ENCODE measurements around the gene PTPRCAP. TPM values are rescaled to one million over a fixed set of nuclear protein-coding genes. Genes with fewer than 3 reads are reported as not detected.
A peak's percentile ranks its signal among the peaks of the same experiment; 100 is the strongest.

The PTPRCAP gene
- total RNA-seq, 1 donor from 2014 or later, result 90.3 TPM

DNA sequence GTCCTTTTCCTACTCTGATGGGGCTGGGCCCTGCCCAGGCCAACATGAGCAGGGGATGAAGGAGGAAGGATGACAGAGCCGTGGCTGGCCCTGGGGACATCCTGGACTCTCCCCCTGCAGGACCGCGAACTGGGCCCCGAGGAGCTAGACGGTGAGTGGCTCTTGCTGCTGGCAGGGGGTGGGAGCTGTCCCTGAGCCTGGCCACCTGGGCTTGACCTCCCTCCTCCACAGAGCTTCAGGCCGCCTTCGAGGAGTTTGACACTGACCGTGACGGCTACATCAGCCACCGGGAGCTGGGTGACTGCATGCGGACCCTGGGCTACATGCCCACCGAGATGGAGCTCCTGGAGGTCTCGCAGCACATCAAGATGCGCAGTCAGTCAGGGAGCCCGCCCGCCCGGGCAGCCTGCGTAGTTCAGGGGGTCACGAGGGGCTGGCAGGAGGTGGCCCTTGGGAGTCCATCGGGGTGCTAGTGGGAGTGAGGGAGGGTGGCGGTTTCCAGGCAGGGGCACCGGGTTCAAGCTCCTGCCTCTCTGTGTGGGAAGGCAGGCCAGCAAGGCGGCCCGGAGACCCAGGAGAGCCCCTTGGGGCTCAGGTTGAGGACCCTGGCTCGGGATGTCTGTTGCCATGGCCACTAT is 18.7 kb upstream of the PTPRCAP start:
- H3K36me3 Mint-ChIP-seq (ENCODE audit: low read depth), result no peaks in the 10 kb centered on the region
- no peaks in the 10 kb centered on the region for H3K27me3 Mint-ChIP-seq
- no peak for DNase-seq
- H3K27ac Mint-ChIP-seq, result no peak overlapping the region
- no peaks in the 10 kb centered on the region for H3K9me3 Mint-ChIP-seq
- intact Hi-C loops (cut with micrococcal nuclease), result no loop called here
- no peaks in the 10 kb centered on the region for H3K4me1 Mint-ChIP-seq
- no peak overlapping the region for H3K4me3 Mint-ChIP-seq

DNA sequence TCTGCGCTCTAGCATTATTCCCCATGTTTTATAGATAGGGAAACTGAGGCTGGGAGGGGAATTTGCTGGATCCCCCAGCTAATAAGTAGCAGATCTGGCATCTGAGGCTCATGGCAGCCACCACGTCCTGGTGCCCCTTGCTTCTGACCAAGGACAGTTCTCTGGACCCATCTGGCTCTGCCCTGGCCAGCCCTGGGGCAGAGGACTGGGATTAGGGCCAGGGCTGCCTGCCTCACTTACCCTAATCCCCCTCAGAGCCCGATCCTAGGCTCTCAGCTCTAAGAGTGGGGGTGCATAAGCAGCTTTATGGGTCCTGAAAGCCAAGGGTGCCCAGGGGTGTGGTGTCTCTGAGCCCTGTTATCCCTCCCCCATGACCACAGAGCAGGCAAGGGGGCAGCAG is 17.6 kb upstream of the PTPRCAP start, which contains the start of gene CABP4:
Gene CABP4, plus strand, starts transcription at position 301 of the 400 bp plus-strand sequence. Its CDS starts 70 bp downstream, at position 371.
- H3K27me3 Mint-ChIP-seq, result no peaks in the 10 kb centered on the region
- H3K36me3 Mint-ChIP-seq (ENCODE audit: low read depth), result no peaks in the 10 kb centered on the region
- intact Hi-C loops (cut with micrococcal nuclease), result no loop called here
- no peak for DNase-seq
- no peaks in the 10 kb centered on the region for H3K9me3 Mint-ChIP-seq
- H3K4me1 Mint-ChIP-seq, result peaks cover under 1% of the 10 kb centered on the region
- no peak within 1 kb of the TSS for H3K4me3 Mint-ChIP-seq
- no peak within 1 kb of the TSS for H3K27ac Mint-ChIP-seq

DNA sequence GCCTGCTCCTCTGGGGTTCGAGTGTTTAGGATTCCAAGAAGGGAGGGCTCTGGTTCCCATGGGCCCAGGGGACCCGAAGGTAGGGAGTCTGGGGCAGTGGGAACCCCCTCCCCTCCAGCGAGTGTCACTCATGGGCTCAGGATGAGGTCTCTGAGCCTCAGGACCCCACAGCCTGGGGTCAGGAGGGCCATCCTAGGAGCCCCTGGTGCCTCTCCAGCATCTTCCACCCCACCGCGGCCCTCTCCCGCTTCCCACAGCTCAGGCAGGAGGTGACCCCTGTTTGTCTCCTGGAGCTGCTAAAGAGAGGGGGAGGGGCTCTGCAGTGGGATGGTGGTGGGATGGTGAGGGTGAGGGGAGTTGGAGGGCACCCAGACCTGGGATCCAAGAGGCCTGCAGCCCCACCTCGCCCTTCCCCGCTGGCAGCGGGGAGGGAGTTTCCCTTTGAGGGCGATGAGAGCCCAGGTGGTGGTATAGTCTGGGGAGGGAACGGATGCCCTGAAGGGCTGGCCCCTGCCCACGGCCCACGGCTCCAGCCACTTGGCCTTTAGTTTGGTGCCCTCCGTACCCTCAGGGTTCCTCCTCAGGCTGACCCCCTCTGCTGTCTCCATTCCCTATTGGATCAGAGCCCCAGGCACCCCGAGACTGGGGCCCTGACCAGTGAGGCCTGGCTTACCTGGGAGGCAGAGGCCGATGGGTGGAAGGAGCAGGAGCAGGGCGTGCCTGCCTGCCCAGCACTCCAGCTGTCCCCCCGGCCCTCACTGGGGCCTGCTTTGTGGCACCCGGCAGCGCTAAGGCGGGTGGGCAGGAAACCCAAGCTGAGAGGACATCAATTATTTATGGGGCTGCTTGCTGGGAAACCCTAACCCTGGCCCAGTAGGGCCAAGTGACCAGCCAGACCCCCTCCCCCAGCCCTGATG is 16.6 kb upstream of the PTPRCAP start:
- Mint-ChIP-seq H3K4me3 (no peak overlapping the region), H3K27ac (no peak overlapping the region), H3K9me3 (no peaks in the 10 kb centered on the region), H3K36me3 (ENCODE audit: low read depth) (no peaks in the 10 kb centered on the region), H3K27me3 (peaks cover 3% of the 10 kb centered on the region), H3K4me1 (peaks cover 6% of the 10 kb centered on the region)
- DNase-seq, result no peak
- intact Hi-C loops (cut with micrococcal nuclease), result no loop called here

DNA sequence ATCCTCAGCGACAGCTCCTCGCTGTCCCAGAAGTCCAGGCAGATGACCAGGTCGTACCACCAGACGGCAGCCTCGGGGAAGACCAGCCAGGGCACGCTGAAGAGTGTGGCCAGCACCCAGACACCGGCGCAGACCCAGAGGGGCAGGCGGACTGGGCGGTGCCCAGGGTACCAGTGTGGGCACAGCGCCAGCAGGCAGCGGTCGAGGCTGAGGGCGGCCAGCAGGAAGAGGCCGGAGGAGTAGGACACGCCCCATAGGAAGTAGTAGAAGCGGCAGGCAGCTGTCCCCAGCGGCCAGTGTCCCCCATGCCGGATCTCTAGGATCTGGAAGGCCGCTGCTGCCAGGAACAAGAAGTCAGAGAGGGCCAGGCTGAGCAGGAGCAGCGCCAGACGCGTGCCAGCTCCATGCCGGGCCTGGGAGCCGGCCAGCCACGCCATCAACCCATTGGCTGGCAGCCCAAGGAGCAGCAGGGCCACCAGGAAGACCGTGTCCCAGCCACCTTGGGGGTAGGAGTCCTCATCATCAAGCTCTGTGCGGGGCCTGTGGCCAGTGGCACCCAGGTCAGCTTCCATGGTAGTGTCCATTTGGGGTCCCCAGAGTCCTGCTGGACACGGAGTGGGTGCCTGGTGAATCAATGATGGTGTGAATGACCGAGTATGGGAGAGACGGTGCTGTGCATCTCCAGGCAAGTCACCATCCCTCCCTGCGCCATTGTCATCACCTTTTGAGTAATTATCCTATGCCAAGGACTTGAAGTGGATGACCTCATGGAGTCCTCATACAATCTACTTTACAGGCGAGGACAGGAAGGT is 14.9 kb upstream of the PTPRCAP start, which contains the start of gene GPR152:
Gene GPR152, minus strand, starts transcription at position 589 of the 812 bp plus-strand sequence. Its CDS starts 5 bp downstream, at position 584.
- H3K27me3 Mint-ChIP-seq, result peaks cover 3% of the 10 kb centered on the region
- H3K27ac Mint-ChIP-seq, result no peak within 1 kb of the TSS

DNA sequence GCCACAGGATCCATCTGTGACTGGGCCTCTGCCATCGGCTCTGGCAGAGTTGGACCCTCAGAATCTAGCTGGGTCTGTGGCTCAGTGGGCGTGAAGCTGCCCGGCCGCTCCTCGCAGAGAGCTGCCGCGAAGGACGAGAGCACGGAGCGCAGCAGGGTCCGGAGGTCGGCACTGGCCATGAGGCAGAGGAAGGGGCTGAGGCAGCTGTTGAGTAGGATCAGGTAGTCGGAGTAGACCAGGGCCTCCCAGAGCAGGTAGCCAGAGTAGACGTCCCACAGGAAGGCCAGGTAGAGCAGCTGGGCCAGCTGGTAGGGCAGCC is 14.1 kb upstream of the PTPRCAP start:
- Mint-ChIP-seq H3K4me3 (no peak overlapping the region), H3K9me3 (no peaks in the 10 kb centered on the region), H3K27ac (no peak overlapping the region), H3K27me3 (peaks cover 3% of the 10 kb centered on the region), H3K36me3 (ENCODE audit: low read depth) (no peaks in the 10 kb centered on the region), H3K4me1 (peaks cover 12% of the 10 kb centered on the region)
- intact Hi-C loops (cut with micrococcal nuclease), result no loop called here
- DNase-seq, result no peak

More for the DNA sequence above, 14.9 kb upstream of the PTPRCAP start, which contains the start of gene GPR152:
- H3K4me3 Mint-ChIP-seq, result no peak within 1 kb of the TSS
- DNase-seq, result no peak
- peaks cover 11% of the 10 kb centered on the region for H3K4me1 Mint-ChIP-seq
- no peaks in the 10 kb centered on the region for H3K36me3 Mint-ChIP-seq (ENCODE audit: low read depth)
- H3K9me3 Mint-ChIP-seq, result no peaks in the 10 kb centered on the region
- intact Hi-C loops (cut with micrococcal nuclease), result no loop called here

DNA sequence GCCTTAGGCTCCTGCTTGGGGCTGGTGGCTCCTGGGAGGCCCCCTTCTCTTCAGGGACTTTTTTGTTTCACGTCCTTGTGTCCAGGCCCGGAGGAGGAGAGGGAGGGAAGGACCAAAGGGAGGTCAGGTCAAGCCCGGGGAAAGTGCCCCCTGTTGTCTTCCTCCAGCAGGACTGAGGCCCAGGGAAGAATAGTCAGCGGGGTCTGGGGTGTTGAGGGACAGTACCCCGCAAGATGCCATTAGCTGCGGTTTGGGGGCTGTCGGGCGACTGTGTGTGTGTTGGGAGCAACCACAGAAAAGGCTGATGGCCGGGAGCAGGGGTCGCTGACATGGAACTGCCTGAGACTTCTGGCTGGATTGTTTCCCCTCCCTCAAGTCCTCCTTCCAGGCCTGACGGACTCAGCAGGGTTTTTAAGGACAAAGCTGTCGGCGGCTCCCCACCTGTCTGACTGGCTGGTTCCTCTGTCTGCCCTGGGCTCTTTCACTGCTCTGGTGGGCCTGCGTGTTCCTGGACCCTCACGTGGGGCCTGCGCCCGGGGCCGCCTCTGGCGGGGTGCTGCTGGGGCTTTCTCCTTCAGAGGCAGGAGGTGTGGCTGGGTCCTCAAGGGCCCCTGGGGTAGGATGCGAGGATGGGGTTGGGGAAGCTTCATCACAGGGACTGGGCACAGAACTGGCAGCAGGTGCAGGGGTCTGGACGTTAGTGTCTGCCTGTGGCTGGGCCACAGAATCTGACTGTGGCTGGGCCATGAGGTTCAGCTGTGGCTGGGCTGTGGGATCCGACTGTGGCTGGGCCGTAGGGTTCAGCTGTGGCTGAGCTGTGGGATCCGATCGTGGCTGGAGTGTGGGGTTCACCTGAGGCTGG is 13.5 kb upstream of the PTPRCAP start:
- no peak overlapping the region for H3K27ac Mint-ChIP-seq

DNA sequence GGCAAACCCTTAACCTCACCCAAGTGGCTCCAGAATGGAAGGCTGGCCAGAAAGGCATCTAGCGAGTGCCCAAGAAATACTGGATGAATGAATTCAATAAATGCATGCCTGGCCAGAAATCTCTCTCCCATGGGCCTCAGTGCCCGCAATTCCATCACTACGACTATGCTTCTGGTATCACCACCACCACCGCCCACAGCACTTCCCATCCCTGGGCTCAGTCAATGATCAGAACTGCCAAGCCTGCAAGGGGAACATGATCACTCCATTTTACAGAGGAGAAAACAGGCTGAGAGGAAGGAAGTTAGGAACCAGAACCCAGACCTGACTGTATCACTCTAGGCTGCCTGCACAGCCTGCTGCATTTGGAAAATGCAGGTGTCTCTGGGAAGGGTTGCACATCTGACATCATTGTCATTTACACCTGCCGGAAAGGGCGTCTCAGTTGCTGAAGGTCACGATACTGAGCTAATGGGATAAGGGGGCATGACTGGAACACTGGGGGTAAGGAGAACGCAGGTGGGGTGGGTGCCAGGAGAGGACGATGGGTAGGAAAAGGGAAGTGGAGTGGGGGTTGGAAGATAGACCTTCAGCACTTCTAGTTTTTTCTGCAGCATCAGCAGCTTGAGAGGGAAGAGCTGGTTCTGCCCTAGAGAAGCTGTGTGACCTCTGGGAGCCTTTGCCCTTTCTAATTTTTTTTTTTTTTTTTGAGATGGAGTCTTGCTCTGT is 11.8 kb upstream of the PTPRCAP start:
- Mint-ChIP-seq H3K9me3 (no peaks in the 10 kb centered on the region), H3K27me3 (peaks cover 3% of the 10 kb centered on the region), H3K27ac (peak overlapping the region; percentile 16), H3K4me1 (peaks cover 34% of the 10 kb centered on the region), H3K36me3 (ENCODE audit: low read depth) (no peaks in the 10 kb centered on the region), H3K4me3 (no peak overlapping the region)
- no peak for DNase-seq
- intact Hi-C loops (cut with micrococcal nuclease), result no loop called here

More for the DNA sequence above, 13.5 kb upstream of the PTPRCAP start:
- H3K9me3 Mint-ChIP-seq, result no peaks in the 10 kb centered on the region
- DNase-seq, result no peak
- no peak overlapping the region for H3K4me3 Mint-ChIP-seq
- H3K36me3 Mint-ChIP-seq (ENCODE audit: low read depth), result no peaks in the 10 kb centered on the region
- intact Hi-C loops (cut with micrococcal nuclease), result no loop called here
- H3K27me3 Mint-ChIP-seq, result peaks cover 3% of the 10 kb centered on the region
- H3K4me1 Mint-ChIP-seq, result peaks cover 16% of the 10 kb centered on the region

DNA sequence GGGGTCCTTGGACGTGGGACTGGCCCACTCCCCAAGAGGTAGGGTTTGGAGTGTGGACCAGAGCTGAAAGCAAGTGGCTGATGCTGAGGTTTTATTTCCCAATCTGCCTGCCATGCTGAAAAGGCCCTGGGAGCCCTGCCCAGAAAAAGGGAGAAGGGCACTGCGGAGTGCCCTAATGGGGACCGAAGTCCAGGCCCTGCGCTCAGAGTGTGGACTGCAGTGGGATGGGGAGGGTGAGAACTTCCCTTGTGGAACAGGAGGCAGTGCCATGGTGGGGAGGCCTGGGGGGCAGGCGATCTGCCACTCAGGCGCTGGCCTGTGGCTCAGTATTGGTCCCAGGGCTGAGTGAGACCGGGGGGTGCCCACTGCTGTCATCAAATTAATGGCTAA is 10.7 kb upstream of the PTPRCAP start:
- Mint-ChIP-seq H3K9me3 (no peaks in the 10 kb centered on the region), H3K27me3 (peaks cover 3% of the 10 kb centered on the region), H3K27ac (no peak overlapping the region), H3K4me1 (peaks cover 38% of the 10 kb centered on the region), H3K4me3 (no peak overlapping the region), H3K36me3 (ENCODE audit: low read depth) (no peaks in the 10 kb centered on the region)
- DNase-seq, result no peak
- intact Hi-C loops (cut with micrococcal nuclease), result no loop called here

DNA sequence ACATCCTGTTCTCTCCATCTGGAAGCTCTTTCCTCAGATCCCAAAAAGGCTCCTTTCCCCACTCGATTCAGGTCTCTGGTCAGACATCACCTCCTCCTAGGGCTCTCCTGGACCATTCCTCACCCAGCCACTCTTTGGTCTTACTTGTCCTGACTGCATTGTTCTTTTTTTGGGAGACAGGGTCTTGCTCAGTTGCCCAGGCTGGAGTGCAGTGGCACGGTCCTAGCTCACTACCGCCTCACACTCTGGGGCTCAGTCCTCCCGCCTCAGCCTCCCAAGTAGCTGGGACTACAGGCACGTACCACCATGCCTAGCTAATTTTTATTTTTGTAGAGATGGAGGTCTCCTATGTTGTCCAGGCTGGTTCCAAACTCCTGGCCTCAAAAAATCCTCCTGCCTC is 8.0 kb upstream of the PTPRCAP start:
- Mint-ChIP-seq H3K27ac (peak overlapping the region; percentile 88), H3K36me3 (ENCODE audit: low read depth) (no peaks in the 10 kb centered on the region), H3K27me3 (peaks cover 3% of the 10 kb centered on the region), H3K4me3 (peak overlapping the region; percentile 80), H3K4me1 (peaks cover 48% of the 10 kb centered on the region), H3K9me3 (no peaks in the 10 kb centered on the region)
- DNase-seq, result no peak
- intact Hi-C loops (cut with micrococcal nuclease), result no loop called here

DNA sequence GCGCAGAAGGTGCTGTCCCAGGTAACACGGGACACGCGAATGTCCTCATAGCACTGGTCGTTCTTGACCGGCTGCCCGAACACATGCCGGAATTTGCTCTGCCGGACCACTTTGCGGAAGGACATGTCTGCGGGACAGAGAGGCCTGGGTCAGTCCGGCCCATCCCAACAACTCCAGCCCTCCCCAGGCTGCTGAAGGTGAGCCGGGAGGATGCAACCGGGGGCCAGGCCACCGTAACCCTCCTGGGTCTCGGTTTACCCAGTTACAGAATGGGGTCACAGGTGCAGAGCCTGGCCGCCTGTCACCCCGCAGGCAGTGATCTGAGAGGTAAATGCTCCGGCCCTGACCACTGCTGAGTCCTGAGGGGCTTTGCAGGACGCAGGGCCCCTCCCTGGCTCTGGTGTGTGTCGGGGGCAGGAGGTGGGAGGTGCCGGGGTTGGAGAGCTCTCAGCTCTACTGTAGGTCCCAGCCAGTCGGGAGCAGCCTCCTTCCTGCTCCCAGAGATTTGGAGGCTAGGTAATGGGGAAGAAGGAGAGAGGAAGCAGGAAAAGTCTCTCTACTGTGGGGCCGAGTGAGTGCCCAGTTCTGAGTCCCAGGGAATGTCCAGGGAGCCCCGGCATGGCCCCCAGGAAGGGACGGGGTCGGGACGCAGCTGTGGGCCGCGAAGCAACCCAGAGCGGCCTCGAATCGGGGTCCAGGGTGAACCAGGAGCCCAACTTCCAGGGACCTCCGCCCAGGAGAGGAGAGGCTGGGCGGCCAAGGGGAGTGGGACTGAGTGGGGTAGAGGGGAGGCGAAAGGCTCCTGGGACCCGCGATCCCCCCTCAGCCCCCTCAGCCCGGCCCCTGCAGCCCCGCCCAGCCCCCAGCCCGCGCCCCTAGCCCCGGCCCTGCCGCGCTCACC is 5.3 kb upstream of the PTPRCAP start:
- H3K4me1 Mint-ChIP-seq, result peaks cover 56% of the 10 kb centered on the region
- peaks cover 20% of the 10 kb centered on the region for H3K36me3 Mint-ChIP-seq (ENCODE audit: low read depth)
- intact Hi-C loops (cut with micrococcal nuclease), result no loop called here
- peak overlapping the region; percentile 77 for H3K4me3 Mint-ChIP-seq
- H3K27ac Mint-ChIP-seq, result peak overlapping the region; percentile 90
- H3K27me3 Mint-ChIP-seq, result no peaks in the 10 kb centered on the region
- no peak for DNase-seq
- H3K9me3 Mint-ChIP-seq, result no peaks in the 10 kb centered on the region

DNA sequence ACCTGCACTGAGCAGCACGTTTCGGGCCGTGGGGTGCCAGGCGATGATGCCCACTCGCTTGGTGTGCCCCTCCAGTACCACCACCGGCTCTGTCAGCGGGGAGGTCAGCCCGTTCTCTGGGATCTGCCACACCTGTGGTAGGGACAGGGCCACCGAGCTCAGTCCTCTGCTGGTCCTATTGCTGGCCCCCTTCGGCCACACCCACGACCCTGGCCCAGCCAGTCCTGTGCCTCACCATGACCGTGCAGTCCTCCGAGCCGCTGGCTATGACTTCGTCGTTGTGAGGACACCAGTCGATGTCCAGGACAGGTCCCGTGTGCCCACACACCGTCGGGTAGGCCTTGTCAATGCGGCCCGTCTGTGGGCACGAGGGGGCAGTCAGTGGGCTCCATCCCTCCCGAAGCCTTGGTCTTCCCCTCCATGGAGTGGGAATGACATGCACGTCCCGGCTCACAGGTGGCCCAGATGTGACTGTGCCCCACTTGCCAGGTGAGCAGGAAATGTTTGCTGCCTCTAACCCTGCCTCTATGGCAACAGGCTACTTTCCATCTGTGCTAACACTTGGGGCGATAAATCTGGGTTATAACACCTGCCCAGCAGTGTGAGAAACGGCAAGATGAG is 4.4 kb upstream of the PTPRCAP start:
- no peak for DNase-seq
- Mint-ChIP-seq H3K27ac (peak overlapping the region; percentile 90), H3K36me3 (ENCODE audit: low read depth) (peaks cover 26% of the 10 kb centered on the region), H3K4me3 (peak overlapping the region; percentile 77), H3K27me3 (no peaks in the 10 kb centered on the region), H3K4me1 (peaks cover 54% of the 10 kb centered on the region), H3K9me3 (no peaks in the 10 kb centered on the region)
- intact Hi-C loops (cut with micrococcal nuclease), result no loop called here

Measured in activated CD4-positive, alpha-beta T cell treated with anti-CD3 and anti-CD28 coated beads, Interleukin-2, amount 10 ng/mL, durations not matched to agents 24 days and 14 days (primary cell).